Stimulated activated CD8-positive, alpha-beta memory T cell treated with anti-CD3 and anti-CD28 coated beads, Interleukin-7, amount 100 ng/mL, for 24 hours (primary cell): ENCODE results near the gene PROZ.
"Not testable (repeated sequence)": the region's sequence is repeated elsewhere in the genome, so short reads cannot be mapped to it uniquely, and the experiment has no call there.

Experiments used
- DNase-seq: peaks from one replicate; pipeline ENCODE4 v3.0.0-alpha.2; 2020; ENCODE audit warnings: low read depth

Gene PROZ

GRCh38 chr13:113155201-113155600 is 3.2 kb upstream of the PROZ start:
- DNase-seq, result no peak

- DNase-seq, result no peak
These were observed 2.3 kb upstream of the PROZ start for GRCh38 chr13:113155982-113156655.

GRCh38 chr13:113157206-113157928 is 1.1 kb upstream of the PROZ start:
- no peak for DNase-seq

- no peak for DNase-seq
These were observed 498 bp downstream of the PROZ start for GRCh38 chr13:113158946-113159345.

GRCh38 chr13:113159701-113160100 is 1.3 kb downstream of the PROZ start:
- no peak for DNase-seq

- DNase-seq, result no peak
These were observed 2.5 kb downstream of the PROZ start for GRCh38 chr13:113160983-113161382.

GRCh38 chr13:113161433-113161832 is 3.0 kb downstream of the PROZ start:
- DNase-seq, result no peak

GRCh38 chr13:113161975-113162374 is 3.5 kb downstream of the PROZ start:
- not testable (repeated sequence) for DNase-seq

- no peak for DNase-seq
These were observed 4.6 kb downstream of the PROZ start for GRCh38 chr13:113162783-113163685.

GRCh38 chr13:113164492-113164891 is 6.0 kb downstream of the PROZ start:
- DNase-seq, result no peak

GRCh38 chr13:113166266-113166665 is 7.8 kb downstream of the PROZ start:
- DNase-seq, result no peak

GRCh38 chr13:113166681-113167080 is 8.2 kb downstream of the PROZ start:
- DNase-seq, result no peak

- no peak for DNase-seq
These were observed 8.7 kb downstream of the PROZ start for GRCh38 chr13:113167155-113167554.

GRCh38 chr13:113167575-113167974 is 9.1 kb downstream of the PROZ start:
- no peak for DNase-seq

- no peak for DNase-seq
These were observed 9.8 kb downstream of the PROZ start for GRCh38 chr13:113168211-113168610.

GRCh38 chr13:113169277-113170272 is 11.1 kb downstream of the PROZ start:
- no peak for DNase-seq

- no peak for DNase-seq
These were observed 12.1 kb downstream of the PROZ start for GRCh38 chr13:113170511-113170910.

GRCh38 chr13:113171250-113172125 is 13.0 kb downstream of the PROZ start:
- DNase-seq, result no peak

GRCh38 chr13:113172419-113172926 is 14.0 kb downstream of the PROZ start:
- no peak for DNase-seq

GRCh38 chr13:113176280-113176679 is 17.8 kb downstream of the PROZ start:
- DNase-seq, result no peak
